GM19438 (cell line): ENCODE data around the gene NXN.
"Not testable (repeated sequence)": the region's sequence is repeated elsewhere in the genome, so short reads cannot be mapped to it uniquely, and the experiment has no call there.

ENCODE experiments used
- ATAC-seq: cut with Tn5 transposase; IDR thresholded peaks from one replicate; pipeline ENCODE4 v1.9.1; 2021; ENCODE audit warnings: low read depth; ENCODE audit not compliant: unreplicated experiment

The NXN gene

DNA sequence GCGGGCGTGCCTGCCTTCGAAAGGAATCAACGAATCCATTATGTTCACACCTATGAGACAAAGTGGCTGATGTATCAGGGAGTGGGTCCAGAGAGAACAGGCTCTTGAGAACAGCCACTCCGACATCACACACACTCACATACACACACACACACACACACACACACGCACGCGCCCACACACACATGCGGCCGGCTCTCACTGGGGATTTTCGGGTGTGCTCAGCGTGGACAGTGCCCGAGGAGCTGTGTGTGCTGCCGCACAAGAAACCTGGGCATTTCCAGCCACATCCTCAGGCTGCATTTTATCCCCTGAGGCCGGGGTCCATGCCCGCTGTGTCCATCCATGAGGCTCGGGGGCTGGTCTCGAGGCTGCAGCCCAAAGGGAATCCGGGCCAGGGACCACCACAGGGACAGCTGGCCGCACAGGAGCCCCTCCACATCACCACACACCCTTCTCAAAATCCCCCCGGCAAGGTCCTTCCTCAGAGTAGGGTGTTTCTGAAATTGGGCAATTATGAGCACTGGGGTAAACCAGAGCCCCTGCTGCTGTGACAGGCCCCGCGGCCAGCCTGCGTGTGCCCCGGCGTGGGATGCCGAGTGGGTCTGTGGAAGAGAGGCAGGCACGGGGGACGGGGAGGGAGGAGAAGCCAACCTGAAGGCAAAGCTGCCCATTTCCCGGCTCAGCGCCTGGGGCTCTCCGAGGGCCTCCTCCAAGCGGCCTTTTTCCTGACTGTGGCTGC is 172.6 kb downstream of the NXN start:
- no peak for ATAC-seq

DNA sequence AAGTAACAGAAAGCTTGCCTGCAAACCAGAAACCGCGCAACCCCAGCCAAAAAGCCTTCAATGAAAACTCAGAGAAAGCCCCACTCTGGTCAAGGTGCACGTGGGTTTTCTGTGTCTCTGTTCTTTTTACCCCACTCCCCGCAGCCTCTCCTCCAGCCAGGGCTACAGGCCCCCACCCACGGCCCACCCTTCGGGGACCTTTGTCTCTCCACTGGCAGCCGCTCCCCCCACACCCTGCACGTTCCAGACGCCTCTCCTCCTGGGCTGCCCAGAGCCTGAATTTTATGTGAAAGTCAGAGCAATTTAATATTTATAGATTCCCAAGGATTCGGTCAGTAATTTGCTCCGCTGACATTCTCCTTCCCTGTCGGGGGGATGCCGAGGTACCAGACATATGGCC is 173.2 kb downstream of the NXN start:
- ATAC-seq: no peak

DNA sequence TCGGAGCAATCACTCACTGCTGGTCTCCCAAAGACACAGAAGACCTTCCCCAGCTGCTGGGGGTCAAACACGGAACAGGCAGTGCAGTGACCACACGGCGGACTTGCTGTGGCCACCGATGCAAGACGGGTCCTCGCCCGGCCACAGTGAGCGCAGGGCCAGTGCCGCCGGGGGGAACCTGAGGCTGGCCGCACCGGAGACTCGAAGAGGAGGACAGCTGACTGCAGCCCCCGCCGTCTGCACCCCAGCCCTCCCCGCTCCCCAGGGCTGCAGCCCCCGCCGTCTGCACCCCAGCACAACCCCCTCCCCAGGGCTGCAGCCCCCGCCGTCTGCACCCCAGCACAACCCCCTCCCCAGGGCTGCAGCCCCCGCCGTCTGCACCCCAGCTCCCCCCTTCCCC is 173.7 kb downstream of the NXN start:
- ATAC-seq: not testable (repeated sequence)

DNA sequence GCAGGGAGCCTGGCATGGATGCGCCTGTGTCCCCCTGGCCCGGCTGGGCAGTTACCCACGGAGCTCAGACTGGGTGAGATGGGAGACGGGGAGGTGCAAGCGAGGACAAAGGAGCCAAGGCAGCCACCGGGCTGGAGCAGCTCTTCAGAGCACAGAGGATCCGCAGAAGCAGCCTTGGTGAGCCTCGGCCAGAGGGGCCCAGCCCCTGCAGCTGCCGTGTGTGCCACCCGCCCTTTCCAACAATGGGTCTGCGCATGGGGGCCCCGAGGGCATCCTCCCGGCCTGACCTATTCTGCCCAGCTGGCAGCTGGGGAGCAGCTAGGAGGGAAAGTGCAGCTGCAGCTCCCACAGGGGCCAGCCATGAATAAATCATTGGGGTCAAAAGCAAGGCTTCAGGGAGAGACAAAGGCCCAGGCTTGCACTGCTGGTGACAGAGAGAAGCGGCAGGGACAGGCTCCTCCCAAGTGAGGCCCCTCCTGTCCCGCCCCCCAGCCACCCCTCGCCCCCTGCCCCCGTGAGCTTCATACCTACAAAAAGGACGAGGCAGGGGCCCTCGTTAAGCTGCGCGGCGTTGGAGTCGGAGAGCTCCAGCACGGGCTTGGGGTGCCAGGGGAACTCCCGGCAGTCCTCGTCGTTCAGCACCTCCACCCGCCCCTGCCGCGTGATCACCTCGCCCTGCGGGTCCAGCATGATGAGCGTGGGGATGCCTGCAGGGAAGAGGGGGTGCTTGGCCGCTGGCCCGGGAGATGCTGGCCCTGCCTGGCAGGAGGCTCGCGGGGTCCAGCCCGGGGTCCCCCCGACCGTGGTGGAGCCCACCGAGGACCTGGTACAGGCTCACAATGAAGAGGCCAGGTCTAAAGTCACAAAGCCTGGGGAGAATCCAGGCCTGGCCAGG is 174.8 kb downstream of the NXN start:
- no peak for ATAC-seq

DNA sequence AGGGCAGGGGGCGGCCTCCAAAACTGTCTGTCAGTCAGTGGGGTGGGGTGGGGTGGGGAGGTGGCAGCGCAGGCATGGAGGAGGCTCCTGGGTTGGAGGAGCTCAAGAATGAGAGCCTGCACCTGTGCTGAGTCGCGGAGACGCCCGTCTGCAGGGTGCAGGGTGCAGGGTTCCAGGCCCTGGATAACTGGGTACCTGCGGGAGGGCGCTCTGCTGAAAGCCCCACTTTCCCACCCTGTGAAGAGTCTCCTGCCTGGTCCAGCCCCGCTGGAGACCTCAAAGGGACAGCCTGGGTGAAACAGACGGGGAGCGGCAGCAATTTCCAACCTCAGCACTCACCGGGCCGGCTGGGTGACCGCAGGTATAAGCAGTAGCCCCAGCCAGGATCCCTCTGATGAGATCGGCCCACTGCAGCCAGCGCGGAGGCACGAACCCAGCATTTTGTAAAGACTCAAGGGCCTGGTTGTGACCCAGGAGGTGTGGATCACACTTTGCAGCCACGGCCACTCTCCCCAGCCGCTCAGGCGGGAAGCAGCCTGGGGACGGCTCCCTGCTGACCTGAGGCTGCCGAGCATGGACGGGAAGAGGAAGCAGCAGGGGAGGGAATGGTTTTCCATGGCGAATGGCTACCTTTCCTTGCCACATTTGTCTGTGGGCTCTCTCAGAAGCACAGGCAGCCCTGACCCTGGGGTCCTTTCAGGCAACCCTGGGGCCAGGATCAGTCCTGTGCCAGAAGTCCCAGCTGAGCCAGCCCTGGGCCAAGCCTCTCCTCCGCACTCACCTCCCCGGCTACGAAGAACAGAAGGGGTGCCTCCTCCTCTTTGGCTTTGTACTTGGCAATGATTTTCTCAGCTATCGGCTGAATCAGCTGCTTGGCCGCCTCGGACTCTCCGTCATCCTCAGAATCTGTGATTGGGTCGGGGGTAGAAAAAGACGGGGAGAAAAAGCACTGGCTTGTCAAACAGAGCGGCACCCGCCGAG is 176.4 kb downstream of the NXN start:
- no peak for ATAC-seq

DNA sequence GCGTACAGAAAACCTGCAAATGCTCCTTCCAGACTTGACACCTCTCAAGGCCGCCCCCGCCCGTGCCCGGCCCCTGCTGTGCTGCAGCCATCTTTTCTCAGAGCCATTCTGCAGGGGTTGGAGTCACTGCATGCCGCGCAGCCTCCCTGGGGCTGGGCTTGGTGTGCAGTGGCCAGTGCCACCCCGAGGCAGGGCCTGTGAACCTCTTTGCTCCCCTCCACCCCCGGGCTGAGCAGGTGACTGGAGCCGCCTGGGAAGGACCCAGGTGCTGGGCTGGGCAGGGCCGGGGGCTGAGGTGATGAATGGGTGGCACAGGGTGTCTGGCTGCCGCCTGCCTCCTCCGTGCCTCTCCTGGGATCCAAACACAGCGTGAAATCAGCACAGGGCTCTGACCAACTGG is 177.1 kb downstream of the NXN start:
- ATAC-seq: no peak

DNA sequence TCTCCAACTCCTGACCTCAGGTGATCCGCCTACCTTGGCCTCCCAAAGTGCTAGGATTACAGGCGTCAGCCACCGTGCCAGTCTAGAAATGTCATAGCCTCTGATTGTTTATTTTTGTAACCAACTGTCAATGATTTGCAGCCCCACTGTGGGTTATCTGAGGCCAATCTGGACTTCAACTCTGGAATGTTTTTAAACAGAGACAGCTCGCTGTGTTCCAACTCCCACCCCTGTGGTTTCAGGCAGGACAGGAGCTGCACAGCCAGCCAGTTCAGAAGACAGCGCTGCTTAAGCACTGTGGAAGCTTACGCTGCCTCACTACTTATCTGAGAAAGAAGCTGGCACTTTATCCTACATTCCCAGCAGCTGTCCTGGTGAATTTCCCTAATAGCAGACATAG is 177.9 kb downstream of the NXN start:
- no peak for ATAC-seq

DNA sequence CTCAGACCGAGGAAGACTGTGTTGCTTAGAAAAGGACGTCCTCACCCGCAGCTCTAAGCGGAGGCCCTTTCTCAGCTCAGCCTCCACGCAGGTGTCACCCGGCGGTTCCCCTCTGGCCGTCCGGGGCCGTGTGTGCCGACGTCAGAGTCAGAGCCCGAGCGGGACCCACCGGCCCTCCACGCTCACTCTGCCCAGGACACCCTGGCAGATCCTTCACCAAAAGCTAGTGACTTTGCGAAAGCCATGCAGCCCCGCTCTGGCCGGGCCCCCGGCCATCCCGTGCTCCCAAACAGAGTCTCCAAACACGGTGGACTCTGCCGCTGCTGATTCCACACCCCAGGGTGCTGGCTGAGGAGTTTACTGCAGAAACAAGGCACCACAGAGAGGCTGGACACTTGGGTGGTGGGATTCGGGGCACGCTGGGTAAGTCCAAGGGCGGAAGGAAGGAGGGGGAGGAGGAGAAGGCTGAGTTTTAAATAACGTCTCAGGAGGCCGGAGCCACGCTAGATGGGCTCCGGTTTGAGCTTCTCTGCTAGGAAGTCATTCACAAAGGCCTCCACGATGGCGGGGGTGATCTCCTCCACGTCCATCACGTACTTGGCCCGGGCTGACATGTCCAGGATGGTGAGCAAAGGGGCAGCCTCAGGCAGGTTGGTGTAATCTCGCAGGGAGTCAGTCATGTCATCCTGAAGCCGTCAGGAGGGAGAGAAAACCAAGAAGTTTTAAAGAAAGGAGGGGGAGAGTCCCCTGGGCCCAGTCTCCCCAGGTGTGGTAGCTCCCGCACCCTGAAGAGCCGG is 178.9 kb downstream of the NXN start:
- ATAC-seq: no peak

DNA sequence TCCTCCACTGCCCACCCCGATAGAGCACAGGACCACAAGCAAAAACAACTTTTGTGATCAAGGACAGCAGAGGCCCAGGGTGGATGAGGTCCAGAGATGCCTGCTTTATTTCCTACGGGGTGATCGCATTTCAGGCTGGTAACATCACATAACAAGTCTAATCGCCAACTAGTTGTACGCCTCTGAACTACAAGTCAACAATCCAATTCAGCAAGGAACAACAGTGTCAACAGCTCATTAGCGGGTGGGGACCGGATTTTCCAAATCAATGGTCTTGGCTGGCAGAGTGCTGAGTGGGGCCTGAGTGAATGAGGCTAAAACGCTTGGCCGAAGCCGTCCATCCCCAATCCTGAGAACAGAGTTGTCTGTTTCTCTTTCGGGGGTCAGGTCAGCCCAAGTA is 180.3 kb downstream of the NXN start:
- ATAC-seq: no peak

DNA sequence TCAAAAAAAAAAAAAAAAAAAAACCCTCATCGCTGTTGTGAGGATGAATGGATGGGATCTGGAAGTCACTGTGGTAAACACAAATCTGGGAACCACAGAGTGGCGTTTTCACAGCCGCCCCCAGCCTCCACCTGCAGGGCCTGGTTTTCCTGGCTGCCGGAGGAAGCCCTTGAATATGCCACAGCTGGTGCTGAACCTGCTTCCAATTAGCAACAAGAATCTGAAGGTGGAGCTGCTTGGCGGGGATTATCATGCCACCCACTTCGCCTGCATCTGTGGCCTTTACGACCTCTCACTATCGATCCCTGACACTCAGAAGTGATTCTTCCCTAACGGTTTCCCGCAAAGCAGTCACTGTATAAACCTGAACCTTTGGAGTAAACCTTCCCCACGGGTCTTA is 181.3 kb downstream of the NXN start:
- no peak for ATAC-seq

DNA sequence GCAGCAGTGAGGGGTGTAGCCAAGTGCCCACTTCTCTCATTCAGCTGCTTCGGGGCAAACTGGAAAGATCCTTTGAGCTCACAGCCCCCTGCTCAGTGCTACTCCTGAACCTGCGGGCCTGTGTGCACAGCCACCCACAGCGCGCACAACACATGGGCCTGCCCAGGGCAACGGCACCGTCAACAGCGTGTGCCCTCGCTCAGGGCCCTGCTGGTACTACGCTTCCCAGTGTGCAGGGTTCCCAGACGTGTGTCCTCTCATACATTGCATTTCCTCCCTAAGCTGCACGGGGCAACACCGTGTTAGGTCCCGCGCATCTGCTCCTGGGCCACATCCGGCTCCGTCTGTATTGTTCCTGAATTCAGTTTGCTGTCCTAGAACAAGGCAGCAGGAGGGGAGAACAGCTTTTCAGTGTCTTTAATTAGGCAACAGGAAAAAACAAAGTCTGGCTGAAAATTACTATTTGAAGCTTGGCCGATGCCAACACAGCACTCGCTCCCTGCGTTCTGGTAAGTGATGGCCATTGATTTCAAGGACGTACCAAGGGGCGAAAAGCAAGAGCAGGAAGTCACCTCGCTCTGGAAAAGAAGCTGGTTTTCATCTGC is 182.2 kb downstream of the NXN start:
- ATAC-seq: no peak

DNA sequence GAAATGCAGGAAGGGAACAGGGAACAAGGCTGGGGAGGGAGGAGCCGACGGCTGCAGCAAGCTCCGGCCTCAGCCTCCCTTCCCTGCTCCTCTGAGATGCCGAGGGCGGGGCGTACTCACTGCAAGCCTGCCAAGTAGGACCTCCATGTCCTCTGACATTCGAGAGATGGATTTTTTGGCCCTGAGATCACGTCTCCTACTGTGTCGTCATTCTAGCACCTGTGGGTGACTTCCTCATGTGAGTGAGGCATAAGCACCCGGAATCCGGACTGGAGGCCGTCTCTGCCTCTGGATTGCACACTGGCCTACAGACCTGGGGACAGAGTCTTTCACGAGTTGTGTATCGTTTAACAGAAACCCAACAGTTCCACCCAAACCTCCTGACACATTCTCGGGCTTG is 183.0 kb downstream of the NXN start:
- no peak for ATAC-seq

DNA sequence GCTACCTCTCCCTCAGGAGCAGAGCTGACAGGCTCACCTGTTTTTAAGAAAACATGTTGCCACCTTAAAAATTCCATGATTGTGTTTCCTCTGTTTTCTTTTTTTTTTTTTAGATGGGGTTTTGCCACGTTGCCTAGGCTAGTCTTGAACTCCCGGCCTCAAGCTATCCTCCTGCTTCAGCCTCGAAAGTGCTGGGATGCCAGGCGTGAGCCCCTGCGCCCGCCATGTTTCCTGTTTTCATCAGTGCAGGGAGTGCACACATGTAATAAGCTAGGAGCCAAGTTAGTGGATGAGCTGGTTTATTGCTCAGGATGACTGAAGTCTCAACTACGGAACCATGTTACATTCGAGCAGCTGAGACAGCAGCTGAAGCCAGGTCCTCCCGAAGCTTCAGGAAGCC is 183.9 kb downstream of the NXN start:
- ATAC-seq: no peak

DNA sequence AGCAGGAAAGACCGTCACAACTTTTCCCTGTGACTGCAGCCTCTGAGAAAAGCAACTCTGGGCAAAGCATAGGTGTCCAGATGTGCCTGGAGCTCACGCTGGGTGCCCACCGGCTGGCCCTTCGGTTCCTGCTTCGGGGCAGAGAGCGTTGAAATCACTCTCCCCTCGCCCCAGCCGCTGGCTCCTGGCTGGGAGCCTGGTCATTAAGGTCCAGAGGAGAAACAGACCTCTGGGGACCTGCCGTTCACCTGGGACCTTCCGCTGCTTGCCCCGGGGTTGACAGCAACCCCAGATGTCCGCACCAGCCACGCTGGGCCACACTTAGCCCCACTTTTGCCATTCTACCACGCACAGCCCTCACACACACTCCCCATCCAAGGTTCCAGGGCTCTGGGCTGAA is 184.3 kb downstream of the NXN start:
- ATAC-seq: no peak

DNA sequence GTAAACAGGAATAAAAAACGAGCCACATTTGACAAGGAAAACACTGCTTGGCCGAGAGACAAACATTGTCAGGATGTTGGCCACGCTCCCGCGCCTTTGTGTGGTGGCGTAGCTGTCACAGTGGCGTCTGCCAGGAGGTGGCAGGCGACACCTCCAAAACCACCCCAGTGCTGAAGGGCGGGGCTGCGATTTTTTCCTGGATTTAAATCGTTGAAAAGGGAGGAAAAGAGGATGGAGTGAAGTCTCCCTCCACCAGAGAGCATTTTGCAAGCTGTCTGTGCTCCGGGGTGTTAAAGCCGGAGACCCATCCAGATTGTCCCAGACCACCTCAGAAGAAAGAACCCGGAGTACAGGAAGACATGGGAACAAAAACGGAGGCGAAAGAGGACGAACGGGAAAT is 184.7 kb downstream of the NXN start:
- ATAC-seq: no peak

DNA sequence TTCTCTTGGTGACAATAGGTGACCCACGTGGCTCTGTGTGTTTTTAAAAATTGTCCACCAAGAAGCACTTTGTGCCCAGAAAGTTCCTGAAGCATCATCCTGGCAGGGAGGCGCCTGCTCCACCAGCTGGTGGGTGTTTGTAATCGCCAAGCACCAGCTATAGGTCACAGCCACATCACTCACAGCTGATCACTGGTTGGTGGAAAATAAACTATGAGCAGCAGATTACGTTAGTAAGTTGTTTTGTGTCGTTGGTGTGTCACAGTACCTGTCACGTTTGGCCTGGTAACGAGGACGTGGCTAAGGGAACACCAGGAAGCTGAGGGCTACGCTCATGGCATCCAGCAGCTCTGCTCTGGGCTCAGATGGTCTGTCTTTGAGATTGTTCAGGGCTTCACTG is 187.3 kb downstream of the NXN start:
- ATAC-seq: no peak

DNA sequence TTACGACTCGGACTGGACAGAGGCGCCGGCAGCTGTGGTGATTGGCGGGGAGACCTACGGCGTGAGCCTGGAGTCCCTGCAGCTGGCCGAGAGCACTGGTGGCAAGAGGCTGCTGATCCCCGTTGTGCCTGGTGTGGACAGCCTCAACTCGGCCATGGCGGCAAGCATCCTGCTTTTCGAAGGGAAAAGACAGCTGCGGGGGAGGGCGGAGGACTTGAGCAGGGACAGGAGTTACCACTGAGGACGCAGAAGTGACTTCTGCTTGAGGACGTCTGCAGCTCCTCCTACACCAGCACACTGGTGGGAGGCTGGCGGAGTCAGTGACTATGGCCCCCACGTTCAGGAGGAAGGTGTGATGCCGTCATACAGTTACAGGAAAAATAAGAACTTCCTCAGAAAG is 187.7 kb downstream of the NXN start:
- no peak for ATAC-seq

DNA sequence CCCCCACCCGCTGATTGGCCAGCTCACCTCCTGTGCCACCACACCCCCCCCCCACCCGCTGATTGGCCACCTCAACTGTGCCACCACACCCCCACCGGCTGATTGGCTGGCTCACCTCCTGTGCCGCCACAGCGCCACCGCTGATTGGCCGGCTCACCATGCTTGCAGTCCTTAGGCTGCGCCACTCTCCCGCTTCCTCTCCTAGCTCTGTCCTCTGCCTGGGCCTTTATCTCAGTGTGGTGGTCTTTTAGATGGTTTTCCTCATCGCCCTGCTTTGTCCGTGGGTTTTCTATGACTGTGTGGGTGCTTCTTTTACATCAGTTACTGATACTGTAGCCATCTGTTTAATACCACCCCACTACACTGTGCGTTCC is 188.7 kb downstream of the NXN start:
- not testable (repeated sequence) for ATAC-seq

DNA sequence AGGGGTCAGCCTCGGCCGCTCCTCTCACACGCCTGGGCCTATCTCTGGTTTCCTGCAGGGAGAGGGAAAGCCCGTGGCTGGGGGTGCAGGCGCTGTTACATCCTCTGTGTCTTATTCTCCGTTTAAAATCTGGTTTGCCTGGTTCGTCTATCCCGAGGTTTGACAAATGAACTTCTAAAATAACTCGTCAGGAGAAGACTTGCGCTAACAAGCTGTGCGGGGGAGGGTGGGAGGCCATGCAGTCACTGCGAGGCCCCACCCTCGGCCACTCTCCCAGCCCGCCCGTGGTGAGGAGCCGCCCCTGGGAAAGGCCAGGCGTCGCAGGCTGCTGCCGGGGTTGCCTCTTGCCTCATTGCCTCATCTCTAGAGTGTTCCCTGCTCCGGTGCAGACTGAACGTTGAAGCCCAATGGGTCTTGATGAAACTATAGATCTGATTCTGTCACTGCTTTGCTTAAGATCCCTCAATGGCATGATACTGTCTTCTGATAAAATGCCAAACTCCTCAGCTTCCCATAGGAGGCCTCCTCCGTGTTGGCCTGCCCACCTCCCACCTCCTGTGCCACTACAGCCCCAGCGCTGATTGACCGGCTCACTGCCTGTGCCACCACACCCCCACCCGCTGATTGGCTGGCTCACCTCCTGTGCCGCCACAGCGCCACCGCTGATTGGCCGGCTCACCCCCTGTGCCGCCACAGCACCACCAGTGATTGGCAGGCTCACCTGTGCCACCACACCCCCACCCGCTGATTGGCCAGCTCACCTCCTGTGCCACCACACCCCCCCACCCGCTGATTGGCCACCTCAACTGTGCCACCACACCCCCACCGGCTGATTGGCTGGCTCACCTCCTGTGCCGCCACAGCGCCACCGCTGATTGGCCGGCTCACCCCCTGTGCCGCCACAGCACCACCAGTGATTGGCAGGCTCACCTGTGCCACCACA is 189.4 kb downstream of the NXN start:
- ATAC-seq: not testable (repeated sequence)
